ENCODE results near the gene ARHGAP8. TPM values are rescaled to one million over a fixed set of nuclear protein-coding genes. Genes with fewer than 3 reads are reported as not detected.

Gene ARHGAP8
- total and polyA plus RNA-seq, 2 donors, result 1.5 to 4.5 TPM

GRCh38 chr22:44755956-44756361, 3.6 kb downstream of the ARHGAP8 start:
- DNase-seq (ENCODE audit: low read depth in 6 of 9, low spot score in 9 of 9), result no peak
- no peaks in the 10 kb centered on the region for H3K36me3 ChIP-seq (ENCODE audit: control insufficient read depth in 2 of 2, insufficient read depth in 2 of 2, low read length in 1 of 2)
- no peaks in the 10 kb centered on the region for H3K4me1 ChIP-seq (ENCODE audit: control insufficient read depth in 2 of 2, insufficient read depth in 2 of 2, low read length in 2 of 2)
- H3K9me3 ChIP-seq (ENCODE audit: control insufficient read depth in 2 of 2, insufficient read depth in 1 of 2, low read length in 1 of 2), result peaks cover 1 to 4% of the 10 kb centered on the region in 2 donors
- H3K4me3 ChIP-seq (ENCODE audit: low read length in 2 of 2), result no peak overlapping the region
- peaks cover 31 to 65% of the 10 kb centered on the region in 2 donors for H3K27me3 ChIP-seq (ENCODE audit: control insufficient read depth in 2 of 2, insufficient read depth in 1 of 2, low read length in 1 of 2)
- 39% methylated on average over 9 of the region's 9 CpGs for WGBS
- H3K27ac ChIP-seq (ENCODE audit: low read depth in 1 of 2, low read length in 1 of 2), result no peak overlapping the region

- Histone ChIP-seq H3K4me1 (ENCODE audit: control insufficient read depth in 2 of 2, insufficient read depth in 2 of 2, low read length in 2 of 2) (no peaks in the 10 kb centered on the region), H3K27me3 (ENCODE audit: control insufficient read depth in 2 of 2, insufficient read depth in 1 of 2, low read length in 1 of 2) (peaks cover 11 to 42% of the 10 kb centered on the region in 2 donors), H3K27ac (ENCODE audit: low read depth in 1 of 2, low read length in 1 of 2) (no peak overlapping the region), H3K4me3 (ENCODE audit: low read length in 2 of 2) (no peak overlapping the region), H3K9me3 (ENCODE audit: control insufficient read depth in 2 of 2, insufficient read depth in 1 of 2, low read length in 1 of 2) (no peaks in the 10 kb centered on the region), H3K36me3 (ENCODE audit: control insufficient read depth in 2 of 2, insufficient read depth in 2 of 2, low read length in 1 of 2) (no peaks in the 10 kb centered on the region)
- DNase-seq (ENCODE audit: low read depth in 6 of 9, low spot score in 9 of 9), result no peak
- WGBS, result 90% methylated on average over 11 of the region's 11 CpGs
These were observed 6.1 kb downstream of the ARHGAP8 start for GRCh38 chr22:44758344-44758973.

- Histone ChIP-seq H3K27ac (ENCODE audit: low read depth in 1 of 2, low read length in 1 of 2) (no peak overlapping the region), H3K4me3 (ENCODE audit: low read length in 2 of 2) (no peak overlapping the region), H3K36me3 (ENCODE audit: control insufficient read depth in 2 of 2, insufficient read depth in 2 of 2, low read length in 1 of 2) (no peaks in the 10 kb centered on the region), H3K4me1 (ENCODE audit: control insufficient read depth in 2 of 2, insufficient read depth in 2 of 2, low read length in 2 of 2) (no peaks in the 10 kb centered on the region), H3K27me3 (ENCODE audit: control insufficient read depth in 2 of 2, insufficient read depth in 1 of 2, low read length in 1 of 2) (peaks cover 5 to 37% of the 10 kb centered on the region in 2 donors), H3K9me3 (ENCODE audit: control insufficient read depth in 2 of 2, insufficient read depth in 1 of 2, low read length in 1 of 2) (no peaks in the 10 kb centered on the region)
- WGBS, result 75% methylated on average over 6 of the region's 6 CpGs
- no peak for DNase-seq (ENCODE audit: low read depth in 6 of 9, low spot score in 9 of 9)
These were observed 6.6 kb downstream of the ARHGAP8 start for GRCh38 chr22:44759001-44759400.

GRCh38 chr22:44759430-44760310, 7.3 kb downstream of the ARHGAP8 start:
- Histone ChIP-seq H3K27me3 (ENCODE audit: control insufficient read depth in 2 of 2, insufficient read depth in 1 of 2, low read length in 1 of 2) (peaks cover 4 to 30% of the 10 kb centered on the region in 2 donors), H3K4me1 (ENCODE audit: control insufficient read depth in 2 of 2, insufficient read depth in 2 of 2, low read length in 2 of 2) (no peaks in the 10 kb centered on the region), H3K27ac (ENCODE audit: low read depth in 1 of 2, low read length in 1 of 2) (no peak overlapping the region), H3K36me3 (ENCODE audit: control insufficient read depth in 2 of 2, insufficient read depth in 2 of 2, low read length in 1 of 2) (no peaks in the 10 kb centered on the region), H3K4me3 (ENCODE audit: low read length in 2 of 2) (no peak overlapping the region), H3K9me3 (ENCODE audit: control insufficient read depth in 2 of 2, insufficient read depth in 1 of 2, low read length in 1 of 2) (no peaks in the 10 kb centered on the region)
- WGBS, result 93% methylated on average over 18 of the region's 18 CpGs
- no peak for DNase-seq (ENCODE audit: low read depth in 6 of 9, low spot score in 9 of 9)

GRCh38 chr22:44760476-44760875, 8.1 kb downstream of the ARHGAP8 start:
- Histone ChIP-seq H3K4me1 (ENCODE audit: control insufficient read depth in 2 of 2, insufficient read depth in 2 of 2, low read length in 2 of 2) (no peaks in the 10 kb centered on the region), H3K27ac (ENCODE audit: low read depth in 1 of 2, low read length in 1 of 2) (no peak overlapping the region), H3K4me3 (ENCODE audit: low read length in 2 of 2) (no peak overlapping the region), H3K36me3 (ENCODE audit: control insufficient read depth in 2 of 2, insufficient read depth in 2 of 2, low read length in 1 of 2) (no peaks in the 10 kb centered on the region), H3K9me3 (ENCODE audit: control insufficient read depth in 2 of 2, insufficient read depth in 1 of 2, low read length in 1 of 2) (no peaks in the 10 kb centered on the region), H3K27me3 (ENCODE audit: control insufficient read depth in 2 of 2, insufficient read depth in 1 of 2, low read length in 1 of 2) (peaks cover 0 to 22% of the 10 kb centered on the region in 2 donors)
- DNase-seq (ENCODE audit: low read depth in 6 of 9, low spot score in 9 of 9), result no peak
- WGBS, result 86% methylated on average over 5 of the region's 5 CpGs

- no peaks in the 10 kb centered on the region for H3K4me1 ChIP-seq (ENCODE audit: control insufficient read depth in 2 of 2, insufficient read depth in 2 of 2, low read length in 2 of 2)
- H3K4me3 ChIP-seq (ENCODE audit: low read length in 2 of 2), result no peak overlapping the region
- WGBS, result 88% methylated on average over 10 of the region's 10 CpGs
- peaks cover 0 to 16% of the 10 kb centered on the region in 2 donors for H3K27me3 ChIP-seq (ENCODE audit: control insufficient read depth in 2 of 2, insufficient read depth in 1 of 2, low read length in 1 of 2)
- no peaks in the 10 kb centered on the region for H3K9me3 ChIP-seq (ENCODE audit: control insufficient read depth in 2 of 2, insufficient read depth in 1 of 2, low read length in 1 of 2)
- DNase-seq (ENCODE audit: low read depth in 6 of 9, low spot score in 9 of 9), result no peak
- no peak overlapping the region for H3K27ac ChIP-seq (ENCODE audit: low read depth in 1 of 2, low read length in 1 of 2)
- no peaks in the 10 kb centered on the region for H3K36me3 ChIP-seq (ENCODE audit: control insufficient read depth in 2 of 2, insufficient read depth in 2 of 2, low read length in 1 of 2)
These were observed 8.7 kb downstream of the ARHGAP8 start for GRCh38 chr22:44761025-44761424.

- no peak overlapping the region for H3K4me3 ChIP-seq (ENCODE audit: low read length in 2 of 2)
- peaks cover 0 to 3% of the 10 kb centered on the region in 2 donors for H3K27me3 ChIP-seq (ENCODE audit: control insufficient read depth in 2 of 2, insufficient read depth in 1 of 2, low read length in 1 of 2)
- WGBS, result 98% methylated on average over 17 of the region's 17 CpGs
- no peak overlapping the region for H3K27ac ChIP-seq (ENCODE audit: low read depth in 1 of 2, low read length in 1 of 2)
- H3K4me1 ChIP-seq (ENCODE audit: control insufficient read depth in 2 of 2, insufficient read depth in 2 of 2, low read length in 2 of 2), result no peaks in the 10 kb centered on the region
- H3K36me3 ChIP-seq (ENCODE audit: control insufficient read depth in 2 of 2, insufficient read depth in 2 of 2, low read length in 1 of 2), result no peaks in the 10 kb centered on the region
- no peak for DNase-seq (ENCODE audit: low read depth in 6 of 9, low spot score in 9 of 9)
- H3K9me3 ChIP-seq (ENCODE audit: control insufficient read depth in 2 of 2, insufficient read depth in 1 of 2, low read length in 1 of 2), result no peaks in the 10 kb centered on the region
These were observed 12.0 kb downstream of the ARHGAP8 start for GRCh38 chr22:44764373-44764772.

GRCh38 chr22:44764974-44765373, 12.6 kb downstream of the ARHGAP8 start:
- WGBS, result 33% methylated on average over 4 of the region's 4 CpGs
- H3K9me3 ChIP-seq (ENCODE audit: control insufficient read depth in 2 of 2, insufficient read depth in 1 of 2, low read length in 1 of 2), result no peaks in the 10 kb centered on the region
- no peak for DNase-seq (ENCODE audit: low read depth in 6 of 9, low spot score in 9 of 9)
- no peaks in the 10 kb centered on the region for H3K4me1 ChIP-seq (ENCODE audit: control insufficient read depth in 2 of 2, insufficient read depth in 2 of 2, low read length in 2 of 2)
- H3K4me3 ChIP-seq (ENCODE audit: low read length in 2 of 2), result no peak overlapping the region
- H3K27ac ChIP-seq (ENCODE audit: low read depth in 1 of 2, low read length in 1 of 2), result no peak overlapping the region
- no peaks in the 10 kb centered on the region for H3K27me3 ChIP-seq (ENCODE audit: control insufficient read depth in 2 of 2, insufficient read depth in 1 of 2, low read length in 1 of 2)
- H3K36me3 ChIP-seq (ENCODE audit: control insufficient read depth in 2 of 2, insufficient read depth in 2 of 2, low read length in 1 of 2), result no peaks in the 10 kb centered on the region

- Histone ChIP-seq H3K4me3 (ENCODE audit: low read length in 2 of 2) (no peak overlapping the region), H3K27ac (ENCODE audit: low read depth in 1 of 2, low read length in 1 of 2) (no peak overlapping the region), H3K27me3 (ENCODE audit: control insufficient read depth in 2 of 2, insufficient read depth in 1 of 2, low read length in 1 of 2) (no peaks in the 10 kb centered on the region), H3K36me3 (ENCODE audit: control insufficient read depth in 2 of 2, insufficient read depth in 2 of 2, low read length in 1 of 2) (no peaks in the 10 kb centered on the region), H3K4me1 (ENCODE audit: control insufficient read depth in 2 of 2, insufficient read depth in 2 of 2, low read length in 2 of 2) (no peaks in the 10 kb centered on the region), H3K9me3 (ENCODE audit: control insufficient read depth in 2 of 2, insufficient read depth in 1 of 2, low read length in 1 of 2) (no peaks in the 10 kb centered on the region)
- WGBS, result 86% methylated on average over 23 of the region's 23 CpGs
- no peak for DNase-seq (ENCODE audit: low read depth in 6 of 9, low spot score in 9 of 9)
These were observed 13.4 kb downstream of the ARHGAP8 start for GRCh38 chr22:44765571-44766285.

All from thymus (tissue), 11 donors.